LNCAP (cell line): ENCODE data around the gene PHLDB1.
A peak's percentile ranks its signal among the peaks of the same experiment; 100 is the strongest.

ENCODE experiments used
- CTCF ChIP-seq: fragments of 450-650 bp; IDR thresholded peaks from 2 replicates; pipeline ENCODE4 v1.5.1; 2017; ENCODE audit warnings: mild to moderate bottlenecking

PHLDB1 gene

GRCh38 chr11:118574636-118575035 lies 32.8 kb upstream of the PHLDB1 start:
- TF ChIP-seq CTCF = no peak

- TF ChIP-seq CTCF = no peak
These were observed 26.4 kb upstream of the PHLDB1 start for GRCh38 chr11:118581057-118581456.

DNA sequence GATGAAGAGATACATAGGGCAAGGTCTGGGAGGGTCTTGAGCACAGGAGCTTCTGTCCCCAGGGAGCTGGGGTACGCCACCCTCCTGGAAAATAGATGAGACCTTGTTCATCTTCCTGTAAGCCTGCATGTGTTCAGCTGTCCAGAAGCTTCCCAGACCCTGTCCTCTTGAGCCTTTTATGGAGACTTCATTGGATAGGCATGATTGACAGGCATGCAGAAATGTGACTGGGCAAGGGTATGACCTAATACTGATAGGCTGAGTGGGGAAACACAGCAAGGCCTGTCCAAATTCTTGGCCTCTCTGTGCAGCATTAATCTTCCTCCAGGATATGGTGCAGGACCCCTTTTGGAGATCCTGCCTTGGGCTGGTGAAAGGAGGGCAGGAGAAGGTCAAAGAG lies 19.5 kb upstream of the PHLDB1 start:
- no peak for TF ChIP-seq CTCF

DNA sequence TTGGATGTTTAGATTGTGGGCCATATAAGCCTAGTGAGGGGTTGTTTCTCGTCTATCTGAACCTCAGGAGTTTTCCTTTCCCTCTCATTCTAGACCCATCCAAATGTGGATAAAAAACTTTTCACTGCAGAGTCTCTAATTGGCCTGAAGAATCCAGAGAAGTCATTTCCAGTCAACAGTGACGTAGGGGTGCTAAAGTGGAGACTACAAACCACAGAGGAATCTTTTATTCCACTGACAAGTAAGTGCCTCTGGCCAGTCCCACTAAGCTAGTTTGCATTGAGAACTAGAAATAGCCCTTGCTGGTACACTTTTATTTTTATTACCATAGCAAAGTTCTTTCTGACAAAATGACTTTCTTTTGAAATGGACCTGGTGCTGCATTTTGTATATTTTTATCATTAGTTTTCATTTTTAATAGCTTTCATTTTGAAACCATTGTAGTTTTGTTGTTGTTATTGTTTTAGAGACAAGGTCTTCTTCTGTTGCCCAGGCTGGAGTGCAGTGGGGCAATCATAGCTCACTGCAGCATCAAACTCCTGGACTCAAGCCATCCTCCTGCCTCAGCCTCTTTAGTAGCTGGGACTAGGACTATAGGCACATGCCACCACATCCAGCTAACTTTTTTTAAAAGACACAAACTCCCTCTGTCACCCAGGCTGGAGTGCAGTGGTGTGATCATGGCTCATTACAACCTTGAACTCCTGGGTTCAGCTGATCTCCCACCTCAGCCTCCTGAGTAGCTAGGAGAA lies 14.6 kb upstream of the PHLDB1 start:
- TF ChIP-seq CTCF = no peak

- TF ChIP-seq CTCF = peak; percentile 60
These were observed 12.4 kb upstream of the PHLDB1 start for GRCh38 chr11:118594984-118595383.

DNA sequence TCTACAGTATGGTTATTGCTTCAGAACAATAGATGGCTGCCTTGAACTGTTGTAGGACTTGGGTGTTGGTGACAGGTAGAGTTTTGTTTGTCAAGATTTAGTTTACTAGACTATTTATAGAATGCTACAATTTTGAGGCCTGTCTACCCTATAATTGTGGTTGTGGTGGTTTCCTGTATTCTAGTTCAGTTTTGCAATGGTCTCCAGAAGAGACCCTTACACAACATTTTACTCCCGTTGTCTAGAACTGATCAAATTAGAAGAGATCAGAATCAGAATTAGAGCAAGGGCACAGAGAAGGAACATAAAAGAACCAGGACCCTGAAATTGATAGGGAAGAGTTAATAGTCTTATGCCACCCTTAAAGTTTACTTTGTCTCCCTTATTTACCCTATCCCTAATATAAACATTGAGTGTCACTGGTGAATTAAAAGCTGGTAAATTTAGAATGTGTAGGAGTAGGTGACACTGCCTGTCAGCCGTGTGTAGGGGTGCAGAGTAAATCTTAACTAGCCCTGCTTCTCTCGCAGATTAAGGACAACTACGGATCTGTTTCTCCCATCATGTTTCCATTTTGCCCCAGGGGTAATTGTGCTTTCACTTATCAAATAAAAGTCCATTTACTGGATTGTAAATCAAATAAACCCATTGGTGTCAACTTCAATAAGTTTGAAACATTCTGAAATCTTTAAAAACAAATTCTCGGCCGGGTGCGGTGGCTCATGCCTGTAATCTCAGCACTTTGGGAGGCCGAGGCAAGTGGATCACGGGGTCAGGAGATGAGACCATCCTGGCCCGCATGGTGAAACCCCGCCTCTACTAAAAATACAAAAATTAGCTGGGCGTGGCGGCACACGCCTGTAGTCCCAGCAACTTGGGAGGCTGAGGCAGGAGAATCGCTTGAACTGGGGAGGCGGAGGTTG lies 10.9 kb upstream of the PHLDB1 start:
- TF ChIP-seq CTCF = no peak

GRCh38 chr11:118597556-118597955 lies 9.9 kb upstream of the PHLDB1 start:
- no peak for TF ChIP-seq CTCF
